HTERT RPE-1 (cell line): ENCODE measurements around the gene TMCO4.
"Not testable (repeated sequence)": the region's sequence is repeated elsewhere in the genome, so short reads cannot be mapped to it uniquely, and the experiment has no call there.

ENCODE experiments used
- in situ Hi-C: fragments of 300-500 bp; cut with MboI; formaldehyde crosslinking; loops from 4 replicates; pipeline ENCODE4 v1.14.3; 2020; ENCODE audit warnings: low sequenced_read_pairs

The TMCO4 gene

DNA sequence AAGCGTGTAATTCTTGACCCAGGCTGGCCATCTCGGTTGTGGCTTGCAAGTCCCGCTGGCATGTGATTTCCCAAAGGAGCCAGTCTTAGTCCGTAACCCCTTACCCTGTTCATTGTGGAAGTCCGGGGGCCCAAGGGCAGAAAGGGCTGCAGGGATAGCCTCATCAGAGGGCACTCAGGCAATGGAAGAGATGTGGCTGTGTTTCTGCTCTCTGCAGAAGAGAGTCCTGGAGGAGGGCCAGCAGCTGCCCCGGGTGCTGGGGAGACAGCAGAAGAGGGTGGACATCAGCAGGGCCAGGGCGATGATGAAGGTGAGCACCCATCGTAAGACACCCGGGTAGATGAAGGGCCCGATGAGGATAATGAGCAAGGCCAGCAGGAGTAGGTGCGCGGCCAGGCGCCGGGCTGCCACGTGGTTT is 14.5 kb upstream of the TMCO4 start:
- in situ Hi-C loops: no loop called here

DNA sequence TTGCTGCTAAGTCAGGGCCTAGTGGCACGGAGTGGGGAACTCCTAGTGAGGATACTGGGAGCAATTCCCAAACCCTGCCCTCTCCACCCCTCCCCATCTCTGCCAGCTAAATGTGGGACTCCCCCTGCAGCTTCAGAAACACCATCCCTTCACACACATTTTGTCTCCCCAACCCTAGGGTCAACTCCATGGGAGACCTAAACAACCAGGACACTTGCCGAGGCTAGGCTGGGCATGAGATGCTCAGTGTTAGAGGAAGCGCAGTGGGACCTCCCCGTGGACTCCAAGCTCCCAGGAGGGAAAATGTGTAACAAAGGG is 13.9 kb upstream of the TMCO4 start:
- in situ Hi-C loops: no loop called here

DNA sequence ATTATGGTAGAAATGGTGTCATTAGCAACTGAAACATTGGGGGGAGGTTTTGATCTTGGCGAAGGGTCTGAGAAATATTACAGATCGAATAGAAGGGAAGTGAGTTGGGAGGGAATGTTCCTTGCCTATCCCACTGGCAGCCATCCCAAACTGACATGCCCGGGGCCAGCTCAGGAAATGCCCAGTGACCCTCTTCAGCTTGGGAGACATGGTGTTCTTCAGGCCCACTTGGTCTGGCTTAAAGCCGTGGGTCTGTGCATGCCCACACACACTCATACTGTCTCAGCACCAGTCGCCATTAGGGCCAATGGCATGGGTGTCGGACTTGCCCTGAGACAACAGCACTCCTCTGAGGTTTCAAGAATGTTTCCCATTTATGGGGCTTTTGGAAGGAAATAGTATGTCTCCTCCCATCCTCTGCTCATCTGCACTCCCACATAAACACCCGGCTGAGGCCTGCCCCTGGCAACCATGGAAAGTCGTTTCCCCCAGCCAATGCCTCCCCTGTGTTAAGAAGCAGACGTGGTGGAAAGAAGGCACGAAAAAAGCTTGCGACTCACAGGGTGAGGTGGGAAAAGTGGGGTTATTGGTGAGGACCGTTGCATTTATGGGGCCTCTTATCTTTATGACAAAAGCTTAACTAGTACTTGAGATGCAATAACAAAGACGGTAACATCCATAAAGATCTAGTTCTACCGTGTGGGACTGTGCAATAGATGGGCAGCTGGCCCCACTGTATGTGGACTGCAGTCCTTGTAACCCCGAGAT is 13.3 kb upstream of the TMCO4 start:
- in situ Hi-C loops: no loop called here

DNA sequence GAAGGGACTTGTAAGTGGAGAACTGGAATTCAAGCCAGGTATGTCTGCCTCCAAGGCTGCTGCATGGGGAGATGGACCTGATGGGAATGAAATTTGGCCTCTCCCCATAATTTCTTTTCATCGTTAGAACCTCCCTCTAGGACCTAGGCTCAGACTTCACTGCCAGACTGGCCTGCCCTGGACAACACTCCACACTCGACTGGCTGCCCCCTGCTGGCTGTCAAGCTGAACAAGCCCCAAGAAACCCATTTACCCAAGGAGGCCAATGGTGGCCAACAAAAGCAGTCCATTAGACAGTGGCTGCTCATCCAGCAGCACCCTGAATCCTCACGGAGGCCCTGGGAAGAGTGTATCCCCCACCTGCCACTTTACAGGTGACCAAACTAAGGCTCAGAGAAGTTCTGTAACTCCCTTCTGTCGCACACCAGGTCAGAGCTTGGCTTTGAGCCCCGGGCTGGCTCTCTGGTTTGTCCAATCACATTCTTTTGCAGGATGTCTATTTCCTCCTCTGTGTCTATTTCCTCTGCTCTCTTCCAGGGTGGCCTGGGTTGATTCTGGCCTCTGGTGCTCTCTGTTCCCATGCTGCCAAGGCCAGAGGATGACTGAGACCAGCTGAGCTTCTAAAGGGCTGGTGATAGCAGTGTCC is 11.6 kb upstream of the TMCO4 start:
- in situ Hi-C loops: no loop called here

DNA sequence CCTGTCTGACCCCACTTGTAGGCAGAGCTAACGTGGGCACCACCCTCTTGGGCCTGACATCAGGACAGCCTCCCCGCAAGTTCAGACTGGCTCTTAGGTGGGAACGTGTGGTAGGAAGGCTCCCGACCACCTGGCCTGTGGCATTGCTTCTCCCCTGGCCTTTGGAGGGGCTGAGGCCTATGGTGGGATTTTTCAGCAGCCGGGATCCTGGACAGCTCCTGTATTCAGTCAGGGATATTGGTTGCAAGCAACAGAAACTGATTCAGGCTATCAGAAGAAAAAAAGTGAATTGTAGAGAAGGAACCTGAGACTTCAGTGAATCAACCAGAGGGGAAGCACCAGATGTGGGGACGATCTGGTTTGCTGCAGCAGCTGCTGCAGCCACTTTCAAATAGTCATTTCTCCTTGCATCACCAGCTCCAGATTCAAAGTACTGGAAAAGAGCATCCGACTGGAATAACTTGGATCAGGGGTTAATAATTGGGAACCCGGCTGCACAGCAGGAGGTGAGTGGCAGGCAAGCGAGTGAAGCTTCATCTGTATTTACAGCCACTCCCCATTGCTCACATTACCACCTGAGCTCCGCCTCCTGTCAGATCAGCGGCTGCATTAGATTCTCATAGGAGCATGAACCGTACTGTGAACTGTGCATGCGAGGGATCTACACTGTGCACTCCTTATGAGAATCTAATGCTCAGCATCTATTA is 9.5 kb upstream of the TMCO4 start:
- in situ Hi-C loops: no loop called here

DNA sequence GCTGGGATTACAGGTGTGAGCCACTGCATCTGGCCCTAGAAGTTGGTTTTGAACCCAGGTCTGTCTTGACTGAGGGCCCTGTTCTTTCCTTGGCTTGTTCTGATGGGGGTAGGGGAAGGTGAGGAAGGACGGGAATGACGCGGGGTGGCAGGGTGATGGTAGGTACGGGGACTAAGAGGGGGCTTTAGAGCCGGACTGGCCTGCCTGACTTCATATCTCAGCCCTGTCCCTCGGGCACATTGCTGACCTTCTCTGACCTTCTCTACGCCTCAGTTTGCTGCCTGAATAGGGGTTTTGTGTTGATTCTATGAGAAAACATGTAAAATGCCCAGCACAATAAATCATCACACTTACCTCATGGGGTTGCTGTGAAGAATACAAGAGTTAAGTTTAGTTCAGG is 8.6 kb upstream of the TMCO4 start:
- in situ Hi-C loops: no loop called here

DNA sequence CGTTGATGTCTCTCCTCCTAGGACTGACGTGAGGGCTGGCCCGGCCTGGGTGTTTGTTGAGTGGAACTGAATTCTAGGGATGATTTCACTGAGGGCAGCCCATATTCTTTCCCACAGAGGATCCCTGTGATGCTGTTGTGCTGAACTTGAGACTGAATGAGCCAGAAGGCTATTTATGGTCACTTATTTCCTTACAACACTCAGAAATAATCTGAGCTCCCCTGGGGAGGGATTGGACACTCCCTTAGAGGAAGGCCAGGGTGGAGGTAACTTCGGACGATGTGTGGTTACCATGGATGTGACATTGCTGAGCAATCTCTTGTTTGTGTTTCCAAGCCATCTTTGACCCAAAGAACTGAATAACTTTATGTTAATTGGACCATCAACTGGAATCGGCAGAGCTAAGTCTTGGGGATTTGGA is 5.1 kb upstream of the TMCO4 start:
- in situ Hi-C loops: no loop called here

DNA sequence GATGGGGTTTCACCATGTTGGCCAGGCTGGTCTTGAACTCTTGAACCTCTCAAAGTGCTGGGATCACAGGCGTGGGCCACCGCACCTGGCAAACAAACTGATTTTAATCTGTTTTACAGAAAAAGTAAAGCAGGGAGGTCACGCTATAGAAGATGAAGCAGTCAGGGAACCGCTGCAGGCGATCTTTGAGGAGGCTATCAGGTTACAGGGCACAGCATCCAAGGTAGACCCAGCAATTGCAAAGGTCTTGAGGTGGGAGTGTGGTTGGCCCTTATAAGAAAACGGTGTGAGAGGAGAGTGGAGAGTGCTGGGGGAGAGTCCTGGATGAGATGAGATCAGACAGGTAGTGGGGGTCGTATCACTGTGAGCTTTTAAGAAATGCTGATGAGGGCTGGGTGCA is 2.6 kb upstream of the TMCO4 start:
- in situ Hi-C loops: no loop called here

DNA sequence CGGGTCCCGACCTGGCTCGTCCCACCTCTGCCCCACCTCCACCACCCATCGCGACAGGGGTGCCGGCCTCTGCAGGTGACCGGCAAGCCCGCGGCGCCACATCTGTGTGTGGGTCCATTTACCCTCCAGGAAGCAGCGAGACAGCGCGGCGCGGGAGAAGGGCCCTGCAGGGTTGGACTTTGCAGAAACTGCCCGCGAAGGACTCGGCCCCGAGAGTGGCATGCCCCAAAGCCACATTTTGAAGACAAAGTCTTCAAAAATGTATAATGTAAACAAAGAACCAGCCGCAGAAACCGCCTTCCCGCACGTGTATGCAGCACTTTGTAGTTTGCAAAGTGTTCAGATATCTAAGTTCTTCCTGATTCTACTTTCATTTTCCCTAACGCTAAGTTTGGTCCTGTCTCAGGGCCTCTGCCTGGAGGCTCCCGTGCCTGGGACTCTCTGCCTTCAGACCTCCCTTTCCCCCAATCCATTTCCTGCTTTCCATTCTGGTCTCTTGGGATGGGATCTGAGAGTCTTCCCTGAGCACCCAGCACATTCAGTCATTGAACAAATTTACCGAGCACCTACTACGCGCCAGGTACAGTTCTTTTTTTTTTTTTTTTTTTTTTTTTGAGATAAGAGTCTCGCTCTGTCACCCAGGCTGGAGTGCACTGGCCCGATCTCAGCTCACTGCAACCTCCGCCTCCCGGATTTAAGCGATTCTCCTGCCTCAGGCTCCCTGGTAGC is 524 bp upstream of the TMCO4 start:
- in situ Hi-C loops: no loop called here

DNA sequence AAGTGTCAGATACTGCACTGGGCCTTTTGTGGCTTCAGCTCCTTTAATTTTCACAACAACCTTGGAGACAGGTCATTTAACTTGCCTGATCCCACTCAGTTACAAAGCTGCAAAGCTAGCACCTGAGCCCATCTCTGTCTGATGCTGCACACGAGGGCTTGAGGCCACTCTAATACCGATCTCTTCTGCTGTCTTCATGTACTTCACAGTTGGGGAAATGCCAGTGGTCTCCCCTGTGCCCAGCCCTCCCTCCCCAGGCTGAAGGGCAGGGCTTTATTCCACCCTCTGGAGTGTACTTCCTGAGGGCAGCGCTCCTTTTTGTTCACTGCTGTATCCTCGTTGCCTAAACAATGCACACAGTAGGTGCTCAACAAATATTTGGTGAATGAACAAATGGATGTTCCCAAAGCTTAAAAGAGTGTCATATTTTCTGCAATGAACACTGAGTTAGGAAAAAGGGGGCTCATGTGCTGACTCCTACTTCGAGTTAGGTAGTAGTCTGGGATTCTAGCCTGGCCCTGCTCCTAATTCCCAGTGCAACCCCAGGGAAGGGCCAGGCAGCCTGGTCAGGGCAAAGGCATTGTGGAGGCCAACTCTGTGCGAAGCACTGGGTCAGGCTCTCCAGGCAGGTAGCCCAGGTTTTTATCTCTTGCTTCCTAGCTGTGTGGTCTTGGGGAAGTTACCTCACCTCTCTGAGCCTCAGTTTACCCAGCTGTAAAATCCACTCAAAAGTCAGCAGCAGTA is 1.1 kb downstream of the TMCO4 start:
- in situ Hi-C loops: no loop called here

DNA sequence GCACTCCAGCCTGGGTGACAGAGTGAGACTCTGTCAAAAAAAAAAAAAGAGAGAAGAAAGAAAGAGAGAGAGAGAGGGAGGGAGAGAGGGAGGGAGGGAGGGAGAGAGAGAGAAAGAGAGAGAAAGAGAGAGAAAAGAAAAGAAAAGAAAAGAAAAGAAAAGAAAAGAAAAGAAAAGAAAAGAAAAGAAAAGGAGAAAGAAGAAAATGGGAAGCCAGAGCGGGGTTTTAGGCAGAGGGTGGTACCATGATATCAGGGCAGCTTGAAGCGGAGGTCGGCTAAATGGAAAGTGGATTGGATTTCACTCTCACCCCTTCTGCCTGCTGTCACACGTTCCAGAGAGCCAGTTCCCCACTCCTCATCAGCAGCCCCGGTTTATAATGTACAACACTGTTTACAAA is 1.9 kb downstream of the TMCO4 start:
- in situ Hi-C loops: no loop called here

DNA sequence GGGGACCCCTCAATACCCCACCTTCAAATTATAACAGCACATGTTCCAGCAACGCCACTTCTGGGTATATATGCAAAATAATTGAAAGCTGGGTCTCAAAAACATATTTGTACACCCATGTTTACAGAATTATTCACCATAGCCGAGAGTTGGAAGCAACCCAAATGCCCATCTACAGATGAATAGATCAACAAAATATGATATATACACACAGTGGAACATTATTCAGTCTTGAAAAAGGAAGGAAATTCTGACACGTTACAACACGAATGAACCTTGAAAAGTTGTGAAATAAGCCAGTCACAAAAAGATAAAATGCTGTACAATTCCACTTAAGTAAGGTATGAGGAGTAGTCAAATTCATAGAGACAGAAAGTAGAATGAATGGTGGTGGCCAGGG is 5.1 kb downstream of the TMCO4 start:
- in situ Hi-C loops: no loop called here

DNA sequence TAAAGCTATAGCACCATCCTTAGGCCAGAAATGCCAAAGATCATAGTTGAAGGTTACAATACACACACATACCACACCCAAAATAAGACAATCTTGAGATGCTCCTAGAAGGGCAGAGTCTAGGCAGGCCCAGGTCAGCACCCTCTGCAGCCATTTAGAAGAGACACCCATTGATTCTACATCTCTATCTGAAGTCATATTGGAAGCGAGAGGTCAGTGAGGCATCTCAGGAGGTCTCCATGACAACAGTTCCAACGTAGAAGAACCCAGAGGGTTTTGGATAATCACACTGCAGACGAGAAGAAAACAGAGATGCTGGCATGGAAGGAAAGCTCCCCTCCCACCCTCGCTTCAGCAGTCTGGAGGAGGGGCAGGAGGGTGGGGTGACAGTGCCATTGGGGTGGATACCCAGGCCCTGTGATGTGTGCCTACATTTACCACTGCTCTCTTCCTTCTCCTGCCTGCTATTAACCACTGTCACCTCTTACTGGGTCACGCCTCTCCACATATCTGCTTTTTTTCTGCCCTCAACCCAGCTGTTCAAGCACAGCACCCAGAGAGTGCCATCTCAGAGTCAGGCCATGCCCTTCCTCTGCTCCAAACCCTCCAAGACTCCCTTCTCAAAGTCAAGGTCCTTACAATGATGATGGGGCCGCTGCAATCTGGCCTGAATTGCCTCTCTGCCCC is 6.2 kb downstream of the TMCO4 start:
- in situ Hi-C loops: no loop called here

DNA sequence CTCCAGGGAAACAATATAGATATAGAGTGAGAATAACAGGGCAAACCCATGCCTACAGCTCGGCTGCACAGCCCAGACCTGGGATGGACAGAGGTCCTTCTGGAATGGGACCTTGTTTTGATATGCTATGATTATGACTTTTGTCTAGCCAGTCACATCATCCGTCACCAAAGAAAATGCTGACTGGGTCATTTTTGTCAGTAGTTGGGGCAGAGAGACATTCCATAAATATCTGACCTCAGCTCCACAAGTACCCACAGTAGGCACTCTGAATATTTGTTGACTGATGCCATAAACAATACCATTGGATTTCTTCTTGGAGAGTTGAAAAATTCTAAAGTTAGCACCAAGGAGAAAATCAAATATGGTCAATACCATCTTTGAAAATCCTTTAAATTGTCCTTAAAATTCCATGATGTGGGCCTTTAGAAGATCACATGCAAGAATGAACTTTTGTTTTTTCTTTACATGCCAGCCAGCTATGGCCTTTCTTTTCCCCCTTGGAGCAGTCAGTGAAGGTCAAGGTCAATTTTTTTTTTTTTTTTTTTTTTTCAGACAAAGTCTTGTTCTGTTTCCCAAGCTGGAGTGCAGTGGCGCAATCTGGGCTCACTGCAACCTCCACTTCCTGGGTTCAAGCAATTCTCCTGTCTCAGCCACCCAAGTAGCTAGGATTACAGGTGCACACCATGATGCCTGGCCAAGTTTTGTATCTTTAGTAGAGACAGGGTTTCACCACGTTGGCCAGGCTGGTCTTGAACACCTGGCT is 7.3 kb downstream of the TMCO4 start:
- in situ Hi-C loops: no loop called here

DNA sequence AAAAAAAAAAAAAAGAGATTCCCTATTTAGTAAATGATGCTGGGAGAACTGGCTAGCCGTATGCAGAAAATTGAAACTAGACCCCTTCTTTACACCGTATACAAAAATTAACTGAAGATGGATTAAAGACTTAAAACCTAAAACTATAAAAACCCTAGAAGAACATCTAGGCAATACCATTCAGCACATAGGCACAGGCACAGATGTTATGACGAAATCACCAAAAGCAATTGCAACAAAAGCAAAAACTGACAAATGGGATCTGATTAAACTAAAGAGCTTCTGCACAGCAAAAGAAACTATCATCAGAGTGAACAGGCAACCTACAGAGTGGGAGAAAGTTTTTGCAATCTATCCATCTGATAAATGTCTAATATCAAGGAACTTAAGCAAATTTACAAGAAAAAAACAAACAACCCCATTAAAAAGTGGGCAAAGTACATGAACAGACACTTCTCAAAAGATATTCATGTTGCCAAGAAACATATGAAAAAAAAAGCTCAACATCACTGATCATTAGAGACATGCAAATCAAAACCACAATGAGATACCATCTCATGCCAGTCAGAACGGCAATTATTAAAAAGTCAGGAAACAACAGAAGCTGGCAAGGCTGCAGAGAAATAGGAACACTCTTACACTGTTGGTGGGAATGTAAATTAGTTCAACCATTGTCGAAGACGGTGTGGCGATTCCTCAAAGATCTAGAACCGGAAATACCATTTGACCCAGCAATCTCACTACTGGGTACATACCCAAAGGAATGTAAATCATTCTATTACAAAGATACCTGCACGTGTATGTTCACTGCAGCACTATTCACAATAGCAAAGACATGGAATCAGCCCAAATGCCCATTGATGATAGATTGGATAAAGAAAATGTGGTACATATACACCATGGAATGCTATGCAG is 9.4 kb downstream of the TMCO4 start:
- in situ Hi-C loops: not testable (repeated sequence)

DNA sequence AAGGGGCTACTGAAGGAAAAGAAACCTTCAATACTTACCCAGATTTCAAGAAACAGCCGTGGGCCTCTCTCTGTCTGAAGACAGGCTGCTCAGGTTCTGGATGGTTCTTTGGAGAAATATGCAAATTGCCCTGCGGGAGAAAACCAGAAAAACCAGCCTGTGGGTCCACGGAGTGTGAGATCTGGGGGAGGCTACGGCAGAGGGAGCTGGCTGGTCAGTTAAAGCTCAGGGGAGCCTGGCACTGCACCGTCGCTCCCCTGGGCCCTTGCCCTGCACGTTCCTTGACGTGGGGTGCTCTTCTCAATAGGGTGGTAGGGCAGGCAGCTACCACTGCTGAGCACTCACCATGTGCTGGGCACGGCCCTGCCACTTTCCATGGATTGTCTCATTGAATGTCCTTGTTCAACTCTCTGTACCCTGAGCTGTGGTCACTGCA is 12.7 kb downstream of the TMCO4 start:
- in situ Hi-C loops: no loop called here

DNA sequence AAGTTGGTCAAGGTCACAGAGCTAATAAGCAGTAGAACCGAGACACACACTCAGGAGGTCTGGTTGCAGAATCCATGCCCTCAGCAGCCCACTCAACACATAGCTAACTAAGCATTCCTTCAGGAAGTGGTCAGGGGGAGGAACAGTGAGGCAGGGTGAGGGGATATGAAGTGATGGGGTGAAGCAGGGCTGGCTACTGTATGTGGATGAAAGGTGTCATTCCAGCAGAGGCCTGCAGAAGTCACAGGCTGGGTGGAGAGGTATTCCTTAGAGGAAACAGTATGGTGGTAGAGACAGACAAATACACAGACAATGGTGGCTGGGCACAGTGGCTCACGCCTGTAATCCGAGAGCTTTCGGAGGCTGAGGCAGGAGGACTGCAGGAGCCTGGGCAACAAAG is 14.1 kb downstream of the TMCO4 start:
- in situ Hi-C loops: no loop called here

DNA sequence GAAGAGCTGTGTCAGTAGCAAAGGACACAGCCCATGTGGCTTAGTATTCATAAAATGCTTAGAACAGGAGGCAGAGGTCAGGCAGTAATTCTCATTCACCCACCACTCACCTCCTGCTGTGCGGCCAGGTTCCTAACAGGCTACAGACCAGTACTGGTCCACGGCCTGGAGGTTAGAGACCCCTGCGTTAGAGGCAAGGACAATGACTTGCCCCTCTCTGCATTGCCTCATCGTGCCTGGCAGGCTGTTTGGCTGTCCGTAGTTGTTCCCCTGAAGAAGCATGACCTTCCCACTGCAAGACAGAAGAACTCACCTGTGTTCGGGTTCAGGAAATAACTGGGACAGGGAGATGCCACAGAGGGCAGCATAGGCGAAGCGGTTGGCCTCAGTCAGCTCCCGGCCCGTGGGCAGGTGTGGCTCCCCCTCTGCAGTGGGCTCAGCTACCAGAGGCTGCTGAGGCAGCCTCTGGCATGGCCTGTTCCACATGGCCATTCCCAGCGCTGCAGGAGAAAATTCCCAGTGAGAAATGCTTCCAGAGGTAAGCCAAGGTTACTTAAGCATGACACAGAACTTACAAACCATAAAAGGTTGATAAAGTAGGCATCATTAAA is 19.3 kb downstream of the TMCO4 start:
- in situ Hi-C loops: no loop called here
